Stimulated activated naive CD4-positive, alpha-beta T cell treated with Interleukin-2 at 50 U/mL for 16 hours (primary cell): ENCODE measurements around the gene UBE2E2.

Experiments
- DNase-seq: peaks from one replicate; lab custom pipeline; 2025; lab: John Stamatoyannopoulos, UW

Gene UBE2E2

DNA sequence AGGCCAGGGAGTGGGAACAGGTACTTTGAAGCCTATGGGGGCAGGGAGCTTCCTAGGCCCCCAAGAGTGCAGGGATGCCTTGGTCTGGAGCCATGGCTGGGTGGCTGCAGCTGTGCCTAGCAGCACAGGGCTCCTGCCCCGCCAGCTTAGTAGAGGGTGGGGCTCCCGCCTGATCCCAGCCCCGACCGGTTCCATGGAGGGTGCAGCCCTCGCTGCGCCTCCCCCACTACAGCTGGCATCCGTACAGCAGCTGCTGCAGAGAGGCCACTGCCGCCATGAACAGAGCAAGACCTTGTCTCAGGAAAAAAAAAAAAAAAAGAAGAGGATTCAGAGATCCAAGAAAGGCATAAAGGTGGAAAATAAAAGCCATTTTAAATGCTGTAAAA, 277.2 kb downstream of the UBE2E2 start:
- DNase-seq: no peak

- DNase-seq: no peak
Measured at GRCh38 chr3:23481011-23481615, 278.0 kb downstream of the UBE2E2 start.

DNA sequence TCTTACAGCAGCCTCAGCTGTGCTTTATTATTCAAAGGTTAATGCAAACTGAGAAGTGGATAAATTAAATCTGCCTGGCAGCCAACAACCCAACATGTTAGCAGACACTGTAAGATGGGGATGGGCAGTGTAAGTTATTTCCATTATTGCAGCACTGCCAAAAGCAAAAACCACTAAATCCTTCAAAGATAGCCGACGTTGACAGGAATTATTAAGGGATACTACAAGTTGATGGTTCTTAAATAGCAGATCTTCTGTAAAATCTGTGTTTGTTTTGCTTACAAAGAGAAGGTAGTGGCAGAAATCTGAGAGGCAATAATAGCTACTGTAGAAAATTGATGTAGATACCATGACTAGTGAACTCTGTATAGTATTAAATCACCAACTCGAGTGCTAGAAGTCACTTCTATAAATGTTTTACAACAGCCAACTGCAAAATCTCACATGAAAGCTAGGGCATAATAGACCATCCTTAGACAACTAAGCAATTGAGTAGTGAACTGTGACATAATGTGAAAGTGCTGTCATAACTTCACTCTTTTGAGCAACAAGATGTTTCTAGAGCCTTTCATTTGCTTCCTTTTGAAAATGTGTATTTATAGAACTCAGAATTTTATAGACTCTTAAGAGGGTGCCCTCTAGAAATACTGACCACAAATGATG, 278.6 kb downstream of the UBE2E2 start:
- DNase-seq: no peak

DNA sequence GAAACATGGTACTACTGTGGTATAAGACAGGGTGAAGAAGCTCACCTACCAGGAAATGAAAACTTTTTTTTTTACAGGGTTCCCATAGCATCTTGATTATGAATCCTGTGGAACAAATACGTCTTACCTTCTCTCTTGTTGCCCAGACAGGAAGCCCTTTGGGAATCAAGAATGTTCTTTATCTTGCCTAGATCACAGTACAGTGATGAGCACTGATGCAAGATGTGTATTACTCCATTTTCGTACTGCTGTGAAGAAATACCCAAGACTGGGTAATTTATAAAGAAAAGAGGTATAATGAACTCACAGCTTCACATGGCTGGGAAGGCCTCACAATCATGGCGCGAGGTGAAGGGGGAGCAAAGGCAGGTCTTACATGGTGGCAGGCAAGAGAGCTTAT, 281.3 kb downstream of the UBE2E2 start:
- DNase-seq: no peak

- DNase-seq: no peak
Measured at GRCh38 chr3:23485922-23486321, 282.8 kb downstream of the UBE2E2 start.

DNA sequence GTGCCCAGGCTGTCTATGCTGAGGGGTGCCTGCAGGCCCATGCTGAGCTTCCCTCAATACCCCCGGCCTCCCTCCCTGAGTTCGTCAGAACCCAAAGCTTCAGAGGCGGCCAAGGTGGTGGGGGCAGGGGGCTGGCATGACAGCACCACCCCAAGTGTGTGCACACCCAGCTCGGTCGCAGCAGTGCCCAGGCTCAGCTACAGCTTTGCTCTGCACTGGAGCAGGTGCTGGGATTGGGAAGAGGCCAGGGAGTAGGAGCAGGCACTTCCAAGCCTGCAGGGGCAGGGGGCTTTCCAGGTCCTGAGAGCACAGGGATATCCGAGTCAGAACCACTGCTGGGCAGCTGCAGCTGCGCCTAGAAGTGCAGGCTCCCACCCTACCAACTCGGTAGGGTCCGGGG, 283.9 kb downstream of the UBE2E2 start:
- no peak for DNase-seq

- DNase-seq: no peak
Measured at GRCh38 chr3:23488618-23489017, 285.5 kb downstream of the UBE2E2 start.

DNA sequence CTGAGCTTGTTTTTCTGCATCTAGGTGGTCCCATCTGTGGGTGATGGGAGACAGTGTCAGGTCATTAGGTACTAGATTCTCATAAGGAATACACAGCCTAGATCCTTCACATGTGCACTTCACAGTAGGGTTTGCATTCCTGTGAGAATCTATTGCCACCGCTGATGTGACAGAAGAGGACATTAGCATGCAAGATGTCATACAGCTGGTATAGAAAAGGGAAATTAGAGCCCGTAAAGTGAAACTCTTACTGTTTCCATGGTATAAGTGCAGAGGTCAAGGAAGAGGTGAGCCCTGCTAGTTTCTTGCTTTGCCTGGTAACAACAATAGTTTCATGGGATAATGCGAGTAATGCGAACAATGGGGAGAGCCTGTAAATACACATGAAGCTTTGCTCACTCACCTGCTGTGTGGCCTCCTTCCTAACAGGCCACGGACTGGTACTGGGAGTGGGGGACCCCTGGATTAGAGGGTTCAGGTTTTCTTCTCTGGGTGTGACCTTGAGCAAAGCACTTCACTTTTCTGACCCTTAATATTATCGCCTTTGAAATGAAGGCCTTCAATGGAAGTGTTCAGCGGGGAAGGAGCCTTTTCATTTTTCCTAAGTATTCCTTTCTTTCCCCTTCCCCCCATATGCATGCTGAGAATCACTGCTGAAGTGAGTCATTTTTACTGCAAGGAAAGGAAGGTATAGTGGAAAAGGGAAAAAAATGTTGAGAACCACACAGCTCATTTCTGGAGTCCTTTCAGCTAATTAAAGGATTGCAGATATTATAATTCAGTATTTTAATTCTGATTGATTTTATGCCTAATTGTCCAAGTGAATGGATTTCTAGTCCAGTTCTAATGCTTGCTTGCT, 286.4 kb downstream of the UBE2E2 start:
- no peak for DNase-seq

DNA sequence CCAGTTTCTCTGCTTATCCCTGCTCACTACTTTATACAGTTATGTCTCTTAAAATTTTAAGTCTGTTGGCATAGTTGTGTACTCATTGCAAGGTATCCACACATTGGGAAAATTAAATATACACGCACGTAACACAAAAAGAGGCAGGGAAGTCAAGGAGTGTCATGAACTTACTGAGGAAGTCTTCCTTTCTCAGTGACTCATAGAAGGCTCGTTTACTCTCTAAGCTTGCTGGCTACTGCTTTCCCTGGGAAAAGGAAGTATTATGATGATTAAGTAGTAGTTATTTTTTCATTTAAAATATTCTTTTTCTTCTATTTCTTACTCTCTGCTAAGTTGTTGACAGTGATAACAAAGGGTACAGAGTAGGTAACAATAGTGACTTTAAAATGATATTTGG, 287.3 kb downstream of the UBE2E2 start:
- no peak for DNase-seq

- DNase-seq: no peak
Measured at GRCh38 chr3:23492057-23492456, 288.9 kb downstream of the UBE2E2 start.

GRCh38 chr3:23493889-23494288, 290.8 kb downstream of the UBE2E2 start:
- no peak for DNase-seq

- no peak for DNase-seq
Measured at GRCh38 chr3:23494967-23495366, 291.8 kb downstream of the UBE2E2 start.

- no peak for DNase-seq
Measured at GRCh38 chr3:23495507-23495906, 292.4 kb downstream of the UBE2E2 start.

GRCh38 chr3:23496165-23496564, 293.0 kb downstream of the UBE2E2 start:
- DNase-seq: no peak

DNA sequence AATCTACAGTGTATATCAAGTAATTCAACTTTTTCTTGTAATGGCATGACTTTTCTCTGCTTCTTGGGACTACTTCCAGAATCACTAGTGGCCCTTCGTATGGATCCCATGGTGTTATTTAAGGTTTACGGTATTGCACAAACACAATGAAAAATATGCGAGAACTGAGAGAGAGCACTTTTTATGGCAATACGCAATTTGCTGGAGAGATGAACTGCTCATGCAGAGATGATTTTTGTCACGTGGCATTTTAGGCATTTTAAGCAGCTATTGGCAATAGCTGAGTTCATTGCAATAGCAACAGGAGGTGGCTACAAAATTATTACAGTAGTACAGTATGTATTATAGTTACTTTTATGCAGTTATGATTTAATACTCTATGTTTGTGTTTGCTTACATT, 294.0 kb downstream of the UBE2E2 start:
- DNase-seq: no peak

- no peak for DNase-seq
Measured at GRCh38 chr3:23501201-23501802, 298.2 kb downstream of the UBE2E2 start.

DNA sequence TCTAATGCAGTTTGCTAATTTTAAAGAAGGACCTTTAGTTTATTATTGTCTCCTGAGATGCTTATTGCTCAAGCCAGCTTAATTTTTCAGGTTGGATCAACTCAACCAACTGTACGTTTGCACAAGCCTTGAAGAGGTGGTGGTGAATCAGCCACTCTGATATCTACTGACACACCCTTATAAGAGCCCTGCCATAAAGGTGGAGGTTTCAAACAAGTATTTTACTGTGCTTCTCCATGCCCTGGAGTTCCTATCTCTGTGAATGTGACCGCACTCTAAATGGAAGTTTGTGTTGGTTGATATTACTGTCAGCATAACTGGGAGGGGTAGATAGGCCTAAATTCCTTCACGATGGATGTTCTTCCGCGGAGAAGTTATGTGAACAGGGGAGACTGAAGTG, 305.3 kb downstream of the UBE2E2 start:
- no peak for DNase-seq

DNA sequence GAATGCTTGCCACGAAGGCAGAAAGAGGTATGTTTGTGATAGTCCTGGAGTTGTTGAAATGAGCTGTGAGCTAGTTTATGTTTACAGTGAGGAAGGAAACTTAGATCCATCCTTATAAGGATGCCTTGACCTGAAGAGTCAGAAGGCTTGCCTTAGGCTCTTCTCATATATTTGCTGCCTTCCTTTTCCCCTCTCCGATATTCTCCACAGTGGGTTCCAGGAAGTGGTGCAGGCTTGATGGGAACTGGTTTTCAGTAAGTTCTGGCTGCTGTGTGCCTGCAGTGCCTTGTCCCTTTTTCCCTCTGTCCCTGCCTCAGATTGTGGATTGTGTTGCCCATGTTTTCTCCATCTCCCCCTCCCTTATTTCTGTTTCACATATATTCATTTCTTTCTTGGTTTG, 315.3 kb downstream of the UBE2E2 start:
- no peak for DNase-seq

- no peak for DNase-seq
Measured at GRCh38 chr3:23519314-23520208, 316.4 kb downstream of the UBE2E2 start.

DNA sequence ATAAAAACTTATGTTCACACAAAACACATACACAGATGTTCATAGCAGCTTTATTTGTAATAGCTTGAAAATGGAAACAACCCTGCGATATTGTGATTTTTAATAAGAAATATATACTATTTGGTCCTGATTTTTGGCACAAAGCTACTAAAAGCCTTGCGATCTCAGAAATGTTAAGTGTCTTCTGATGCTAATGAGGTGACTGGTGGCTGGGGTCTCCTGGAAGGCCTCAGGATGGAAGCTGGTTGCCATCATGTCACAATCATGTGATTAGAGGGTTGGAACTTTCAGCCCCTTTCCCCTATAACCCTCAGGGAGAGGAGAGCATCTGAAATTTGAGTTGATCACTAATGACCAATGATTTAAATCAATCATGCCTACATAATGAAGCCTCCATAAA, 324.2 kb downstream of the UBE2E2 start:
- DNase-seq: no peak

DNA sequence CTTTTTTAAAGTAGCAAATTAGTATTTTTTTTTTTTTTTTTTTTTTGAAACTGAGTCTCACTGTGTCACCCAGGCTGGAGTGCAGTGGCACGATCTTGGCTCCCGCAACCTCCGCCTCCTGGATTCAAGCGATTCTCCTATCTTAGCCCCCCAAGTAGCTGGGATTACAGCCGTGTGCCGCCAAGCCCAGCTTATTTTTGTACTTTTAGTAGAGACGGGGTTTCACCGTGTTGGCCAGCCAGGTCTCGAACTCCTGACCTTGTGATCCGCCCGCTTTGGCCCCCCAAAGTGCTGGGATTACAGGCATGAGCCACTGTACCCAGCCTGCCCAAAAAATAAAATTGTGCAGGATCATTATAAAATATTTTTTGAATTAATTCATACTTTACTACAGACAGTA, 330.5 kb downstream of the UBE2E2 start:
- DNase-seq: no peak

GRCh38 chr3:23533996-23534395, 330.9 kb downstream of the UBE2E2 start:
- no peak for DNase-seq
